Erythroblast (primary cell): ENCODE data around the gene PRICKLE1.

Experiments
- DNase-seq, 2 experiments: peaks; one replicate each; lab custom pipeline; 2025; lab: John Stamatoyannopoulos, UW
- GATA1 ChIP-seq: IDR thresholded peaks from 2 replicates; pipeline ENCODE4 v1.6.1; 2011; ENCODE audit warnings: low read depth, mild to moderate bottlenecking, control low read depth, low read length, moderate library complexity
- POLR2A ChIP-seq: IDR thresholded peaks from 2 replicates; pipeline ENCODE4 v1.6.1; 2011; ENCODE audit warnings: mild to moderate bottlenecking, low read length

PRICKLE1 gene

DNA sequence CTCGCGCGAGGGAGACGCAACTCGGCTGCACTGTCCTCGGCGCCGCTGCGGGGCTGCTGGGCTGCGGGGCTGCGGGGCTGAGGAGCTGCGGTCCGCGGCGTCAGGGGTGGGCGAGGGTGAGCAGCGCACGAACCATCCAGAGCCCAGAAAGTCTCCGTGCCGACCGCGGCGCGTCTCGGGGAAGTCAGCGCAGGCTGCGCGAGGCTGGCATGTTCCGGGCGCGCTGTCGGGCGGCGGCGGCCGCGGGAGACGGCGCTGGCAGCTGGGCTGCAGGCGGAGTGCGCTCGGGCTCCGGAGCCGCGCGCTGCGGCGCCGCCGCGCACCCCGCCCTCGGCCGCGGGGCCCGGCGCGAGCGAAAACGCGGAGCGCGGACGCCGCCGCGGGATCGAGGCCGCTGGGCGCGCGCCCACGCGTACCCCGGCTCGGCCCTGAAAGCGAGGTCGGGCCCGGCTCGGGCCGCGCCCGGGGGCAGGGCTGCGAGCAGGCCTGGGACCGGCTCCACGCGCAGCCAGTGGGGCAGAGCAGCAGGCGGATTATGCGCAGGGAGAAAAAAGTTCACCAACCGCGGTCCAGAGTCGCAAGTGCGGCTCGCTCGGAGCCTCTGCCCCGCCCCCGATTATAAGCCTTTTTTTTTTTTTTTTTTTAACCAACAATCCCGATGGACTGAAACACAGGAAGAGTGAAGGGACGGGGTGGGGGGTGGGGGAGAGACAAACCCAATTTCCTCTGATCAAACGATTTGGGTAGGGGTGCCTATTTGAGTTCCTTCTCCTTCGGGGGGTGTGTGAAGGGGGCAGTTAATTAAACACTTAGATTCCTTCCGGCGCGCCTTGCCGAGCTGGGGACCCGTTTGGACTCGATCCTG lies at the start of gene PRICKLE1:
Gene PRICKLE1 (minus strand): TSS at position 282 of the 865 bp plus-strand sequence. CDS start 117,230 bp downstream, outside the sequence.
- peak; percentile 53 to 60 for DNase-seq

DNA sequence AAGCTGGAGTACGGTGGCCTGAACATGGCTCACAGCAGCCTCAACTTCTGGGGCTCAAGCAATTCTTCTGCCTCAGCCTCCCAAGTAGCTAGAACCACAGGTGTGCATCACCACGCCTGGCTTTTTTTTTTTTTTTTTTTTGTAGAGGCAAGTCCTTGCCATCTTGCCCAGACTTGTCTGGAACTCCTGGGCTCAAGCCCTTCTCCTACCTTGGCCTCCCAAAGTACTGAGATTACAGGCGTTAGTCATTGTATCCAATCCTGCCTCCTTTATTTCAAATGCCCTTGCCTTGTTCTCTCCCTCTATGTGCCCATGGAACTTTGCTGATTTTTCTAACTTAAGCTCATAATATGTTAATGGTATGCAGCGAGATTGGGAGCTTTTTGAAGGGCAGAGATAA lies 49.2 kb upstream of the PRICKLE1 start:
- DNase-seq: no peak
- TF ChIP-seq POLR2A (no peak), GATA1 (no peak)

More for the DNA sequence above, at the start of gene PRICKLE1:
- TF ChIP-seq GATA1: no peak

DNA sequence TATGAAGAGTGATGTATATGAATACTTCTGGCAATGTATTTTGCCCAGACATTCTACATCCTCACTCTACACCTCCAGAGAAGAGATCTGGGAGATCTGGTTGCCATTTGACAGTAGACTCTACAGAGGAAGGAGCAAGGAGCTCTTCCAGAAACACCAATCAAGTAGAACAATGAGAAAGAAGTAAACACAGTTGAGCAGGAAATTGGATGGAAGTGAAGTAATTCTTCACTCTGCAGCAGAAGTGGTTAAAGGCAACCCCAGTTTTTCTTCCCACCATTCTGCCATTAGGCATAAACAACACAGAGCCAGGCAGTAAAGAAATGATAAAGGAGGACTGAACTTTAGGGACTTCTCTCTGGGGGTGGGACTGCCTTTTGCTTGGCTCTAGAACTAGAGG lies 48.5 kb upstream of the PRICKLE1 start:
- no peak for DNase-seq

DNA sequence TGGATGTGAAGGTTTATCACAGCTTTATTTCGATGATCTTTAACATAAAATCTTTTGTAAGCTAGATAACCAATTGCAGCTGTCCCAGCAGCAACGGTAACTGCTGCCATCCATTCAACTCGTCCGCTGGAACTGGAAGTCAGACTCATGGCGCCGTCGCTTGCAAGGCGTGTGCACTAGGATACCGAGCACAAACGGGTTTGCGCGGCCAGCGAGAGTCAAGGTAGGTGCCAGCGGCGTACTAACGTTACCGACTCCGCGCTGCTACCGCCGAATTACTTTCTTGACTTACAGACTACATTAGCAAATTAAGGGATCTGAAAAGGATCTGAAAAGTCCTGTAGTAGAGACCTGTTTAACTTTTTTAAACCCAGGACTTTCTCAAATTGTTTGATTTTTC lies 47.4 kb upstream of the PRICKLE1 start:
- no peak for DNase-seq
- TF ChIP-seq POLR2A (no peak), GATA1 (no peak)

More for the DNA sequence above, 48.5 kb upstream of the PRICKLE1 start:
- no peak for TF ChIP-seq POLR2A
- no peak for TF ChIP-seq GATA1

DNA sequence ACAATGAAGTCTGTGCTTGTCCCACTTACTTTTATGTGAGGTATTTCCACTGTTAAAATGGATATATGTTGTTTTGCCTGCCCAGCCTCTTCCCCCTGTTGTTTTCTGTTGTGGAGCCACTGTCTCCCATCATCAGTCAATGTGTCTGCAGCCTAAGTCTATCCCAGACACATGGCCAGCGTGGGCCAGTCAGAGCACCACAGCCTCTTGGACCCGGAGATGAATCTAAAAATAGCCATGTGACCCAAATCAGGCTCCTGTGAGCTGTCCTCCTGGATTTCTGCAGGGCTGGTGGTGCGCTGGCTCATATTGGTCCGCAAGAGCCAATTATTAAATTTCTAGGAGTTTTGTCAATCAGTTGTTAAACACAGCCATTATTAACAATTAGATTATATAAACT lies 44.0 kb upstream of the PRICKLE1 start:
- no peak for DNase-seq
- TF ChIP-seq GATA1 (no peak), POLR2A (no peak)

DNA sequence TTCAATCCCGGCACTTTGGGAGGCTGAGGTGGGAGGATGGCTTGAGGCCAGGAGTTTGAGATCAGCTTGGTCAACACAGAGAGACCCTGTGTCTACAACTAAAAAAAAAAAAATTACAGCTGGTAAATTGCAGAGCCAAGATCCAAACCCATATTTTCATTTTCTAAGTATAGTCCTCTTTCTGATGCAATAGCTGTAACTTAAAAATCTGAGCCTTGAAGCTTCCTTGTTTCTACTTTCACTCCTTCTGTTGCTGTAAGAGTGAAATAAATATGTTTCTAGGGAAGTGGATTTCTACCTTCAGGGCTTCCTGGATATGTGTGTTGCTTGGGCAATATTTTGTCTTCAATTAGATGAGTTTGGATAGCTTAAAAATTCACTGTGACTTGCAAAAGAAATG lies 42.0 kb upstream of the PRICKLE1 start:
- TF ChIP-seq POLR2A (no peak), GATA1 (no peak)
- DNase-seq: no peak

DNA sequence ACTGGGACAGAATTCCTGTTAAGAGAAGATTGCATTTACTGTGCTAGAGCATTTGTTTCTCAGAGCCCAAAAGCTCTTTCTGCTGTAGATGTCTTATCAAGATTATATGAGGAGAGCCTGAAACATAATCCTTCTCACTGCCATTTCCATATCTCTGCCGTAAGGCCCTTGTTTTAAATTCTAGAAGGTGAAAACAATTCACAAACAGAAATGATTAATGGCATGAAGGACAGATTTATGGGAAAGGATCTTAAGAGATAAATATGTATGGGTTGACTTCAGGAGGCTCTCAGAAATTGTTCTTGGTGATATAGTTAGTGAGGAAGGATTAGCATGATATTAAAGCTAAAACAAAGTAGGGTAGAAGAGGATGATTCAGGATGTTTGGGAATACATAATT lies 40.8 kb upstream of the PRICKLE1 start:
- no peak for DNase-seq
- TF ChIP-seq POLR2A (no peak), GATA1 (no peak)

DNA sequence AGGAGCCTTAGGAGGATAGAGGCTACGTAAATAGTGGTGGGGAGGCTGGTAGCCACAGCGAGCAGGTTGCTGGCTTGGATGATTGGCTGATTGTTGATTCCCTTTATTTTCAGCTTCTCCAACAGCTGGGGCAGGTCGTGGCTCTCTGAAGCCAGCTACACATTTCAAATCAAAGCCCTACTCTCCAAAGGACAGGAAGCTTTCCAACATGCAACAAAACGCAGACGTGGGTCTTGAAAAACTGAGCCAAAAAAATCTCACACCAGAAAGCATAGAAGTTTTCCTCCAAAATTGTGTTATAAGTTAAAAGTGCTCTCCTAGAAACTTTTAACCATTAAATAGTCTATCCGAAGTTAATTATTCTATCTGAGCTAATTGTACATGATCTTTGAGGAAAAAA lies 37.6 kb upstream of the PRICKLE1 start:
- DNase-seq: no peak

DNA sequence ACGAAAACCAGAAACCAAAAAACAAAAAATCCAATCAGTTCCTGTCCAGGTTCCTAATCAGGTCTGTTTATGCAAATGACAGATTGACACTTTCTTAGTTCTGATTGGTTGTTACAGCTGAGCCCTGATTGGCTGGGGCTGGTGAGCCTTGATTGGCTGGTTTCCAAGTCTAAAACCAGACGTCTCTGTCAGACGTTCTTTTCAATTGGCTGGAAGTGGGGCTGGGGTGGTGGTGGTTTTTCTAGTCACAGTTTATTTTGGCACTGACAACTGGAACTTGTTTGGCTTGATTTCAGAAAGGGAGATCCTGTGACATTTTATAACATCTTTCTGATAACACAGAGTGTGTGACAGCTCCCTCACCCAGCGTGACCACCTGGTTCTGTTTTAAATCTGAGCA lies 36.1 kb upstream of the PRICKLE1 start:
- TF ChIP-seq GATA1 (no peak), POLR2A (no peak)
- DNase-seq: no peak

More for the DNA sequence above, 37.6 kb upstream of the PRICKLE1 start:
- TF ChIP-seq POLR2A (no peak), GATA1 (no peak)

DNA sequence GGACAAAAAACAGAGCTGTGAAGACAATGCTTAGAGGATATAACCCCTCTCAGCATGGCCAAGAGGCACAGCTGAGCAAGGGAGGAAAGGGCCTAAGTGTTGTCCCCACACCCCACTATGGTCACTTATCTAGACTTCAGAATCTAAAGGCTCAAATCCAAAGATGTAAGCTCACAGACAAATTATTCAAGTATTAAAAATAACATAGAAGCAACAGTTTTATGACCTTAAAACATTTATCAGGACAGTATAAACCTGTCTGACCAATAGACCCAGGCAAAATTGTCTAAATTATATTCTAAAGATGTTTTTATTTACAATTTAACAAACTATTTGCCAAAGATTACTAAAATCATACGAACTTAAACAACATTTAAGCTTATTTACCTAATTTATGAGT lies 28.1 kb upstream of the PRICKLE1 start:
- TF ChIP-seq GATA1 (no peak), POLR2A (no peak)
- no peak for DNase-seq

DNA sequence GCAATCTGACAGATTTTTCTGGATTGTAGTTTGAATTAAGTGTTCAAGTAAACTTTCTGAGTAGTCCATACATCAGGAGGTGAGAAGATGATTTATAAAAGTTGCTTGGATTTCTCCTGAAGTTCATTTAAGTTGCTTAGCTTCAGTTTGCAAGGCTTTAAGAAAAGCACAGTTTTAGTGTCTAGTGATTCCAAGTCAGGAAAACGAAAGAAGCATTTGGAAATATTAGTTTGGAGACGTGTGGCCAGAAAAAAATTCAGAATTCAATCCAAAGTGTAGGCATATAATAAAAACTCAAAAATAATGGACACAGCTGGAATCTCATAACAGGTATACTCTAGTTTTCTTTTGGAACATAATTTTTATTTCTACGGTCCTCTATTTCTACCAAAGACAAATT lies 25.5 kb upstream of the PRICKLE1 start:
- TF ChIP-seq POLR2A (no peak), GATA1 (no peak)
- DNase-seq: no peak

DNA sequence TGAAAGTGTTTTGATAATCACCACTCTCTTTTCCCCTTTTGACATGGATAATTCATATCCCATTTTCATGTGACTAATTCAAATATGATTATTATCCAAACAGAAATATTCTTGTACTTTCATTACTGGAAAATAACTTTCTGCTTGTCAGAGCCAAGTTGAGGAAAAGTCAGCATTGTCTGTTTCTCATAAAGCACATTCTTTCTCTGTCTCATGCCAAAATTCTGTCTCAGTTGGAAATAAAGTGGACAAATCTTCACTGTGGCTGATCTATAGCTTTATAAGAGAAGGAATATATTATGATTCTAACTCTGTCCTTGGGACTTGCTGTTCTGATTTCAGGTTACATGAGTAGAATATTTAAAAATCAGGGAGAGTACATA lies 22.7 kb upstream of the PRICKLE1 start:
- no peak for TF ChIP-seq POLR2A
- TF ChIP-seq GATA1: no peak
- no peak for DNase-seq

DNA sequence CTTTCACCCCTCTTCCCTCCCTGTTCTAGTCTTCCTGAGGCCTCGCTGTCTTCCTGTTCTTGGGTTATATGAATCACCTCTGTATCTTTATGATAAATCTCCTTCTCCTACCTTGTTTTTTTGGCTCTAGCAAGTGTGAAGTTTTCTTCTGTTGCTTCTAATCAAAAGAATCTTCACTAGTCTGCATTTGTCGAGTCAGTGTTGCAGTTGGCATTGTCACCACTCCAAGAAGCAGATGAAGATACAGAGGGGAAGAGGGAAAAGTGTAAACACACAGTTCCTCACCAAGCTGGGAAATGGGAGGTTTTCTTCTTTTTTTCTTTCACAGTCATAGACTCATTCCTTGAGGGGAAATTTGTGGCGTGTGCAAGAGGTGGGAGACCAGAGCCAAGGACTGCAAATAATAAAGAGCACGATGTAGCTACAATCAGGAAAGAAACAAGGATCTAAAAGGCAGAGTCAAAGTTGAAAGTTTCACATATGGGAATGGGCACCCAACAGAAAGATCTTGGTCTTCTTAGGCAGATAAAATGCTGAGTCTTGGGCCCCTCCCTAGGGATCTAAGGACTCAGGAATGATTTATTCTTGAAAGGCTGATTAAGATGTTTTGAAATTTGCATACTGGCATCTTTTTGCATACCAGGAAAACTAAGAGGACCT lies 22.2 kb upstream of the PRICKLE1 start:
- no peak for TF ChIP-seq GATA1
- no peak for TF ChIP-seq POLR2A
- no peak for DNase-seq

DNA sequence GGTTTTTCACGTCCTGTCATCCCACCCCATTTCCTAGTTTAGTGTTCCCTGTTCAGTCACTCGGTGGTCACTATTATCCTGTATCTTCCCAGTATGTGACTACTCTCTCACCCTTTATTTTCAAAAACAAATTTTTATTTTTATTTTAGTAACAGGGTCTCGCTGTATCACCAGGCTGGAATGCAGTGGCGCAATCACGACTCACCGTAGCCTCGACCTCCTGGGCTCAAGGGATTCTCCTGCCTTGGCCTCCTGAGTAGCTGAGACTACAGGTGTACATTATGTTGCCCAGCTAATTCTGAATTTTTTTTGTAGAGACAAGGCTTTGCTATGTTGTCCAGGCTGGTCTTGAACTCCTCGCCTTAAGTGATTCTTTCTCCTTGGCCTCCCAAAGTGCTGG lies 20.1 kb upstream of the PRICKLE1 start:
- TF ChIP-seq POLR2A (no peak), GATA1 (no peak)
- DNase-seq: no peak
